PC-3 (cell line): Measurements from ENCODE around the gene DDX39B. TPM values are rescaled to one million over a fixed set of nuclear protein-coding genes. Genes with fewer than 3 reads are reported as not detected.

Source experiments
- ATAC-seq: fragments of 200-7000 bp; cut with Tn5 transposase; 2 replicates; pipeline ENCODE4 v1.9.1; 2020; ENCODE audit warnings: mild to moderate bottlenecking, moderate library complexity
- BruUV-seq: library from RNA; stranded (reverse); fragments of 400-500 nt; replicated peaks from 2 replicates; lab custom pipeline; 2021; lab: Mats Ljungman, UMichigan
- CTCF ChIA-PET: fragments of 300-600 bp; sonication (Branson Sonifier 250); formaldehyde crosslinking; loops from one replicate; lab custom pipeline; 2022; ENCODE audit warnings: antibody characterized with exemption; lab: Charles Lee
- POLR2A ChIA-PET: fragments of 300-600 bp; sonication (Branson Sonifier 250); formaldehyde crosslinking; loops from one replicate; lab custom pipeline; 2022; ENCODE audit warnings: antibody characterized with exemption; ENCODE audit not compliant: unreplicated experiment; lab: Charles Lee
- DNase-seq: peaks from one replicate; pipeline ENCODE4 v3.0.0-alpha.2; 2015
- H2AFZ ChIP-seq: fragments of 300-600 bp; sonication (generic); 2 replicates; pipeline ENCODE4 v1.6.0; 2016; ENCODE audit warnings: antibody characterized with exemption, low read length
- H3F3A ChIP-seq: fragments of 300-600 bp; sonication (generic); one replicate; pipeline ENCODE4 v1.6.0; 2017; ENCODE audit warnings: antibody characterized with exemption, low read length, control low read depth, mild to moderate bottlenecking; ENCODE audit not compliant: unreplicated experiment
- H3K27ac ChIP-seq: fragments of 300-600 bp; sonication (generic); 2 replicates; pipeline ENCODE4 v1.5.1; 2016; ENCODE audit warnings: mild to moderate bottlenecking, low read length
- H3K27me3 ChIP-seq: fragments of 300-600 bp; sonication (generic); 2 replicates; pipeline ENCODE4 v1.6.1; 2016; ENCODE audit warnings: low read length, mixed read lengths
- H3K36me3 ChIP-seq: fragments of 300-600 bp; sonication (generic); 2 replicates; pipeline ENCODE4 v1.6.1; 2016; ENCODE audit warnings: low read depth, mixed run types, low read length, mixed read lengths
- H3K4me1 ChIP-seq: fragments of 300-600 bp; sonication (generic); 2 replicates; pipeline ENCODE4 v1.5.1; 2016; ENCODE audit warnings: low read length; ENCODE audit not compliant: insufficient read depth
- H3K4me2 ChIP-seq: fragments of 300-600 bp; sonication (generic); 2 replicates; pipeline ENCODE4 v1.6.0; 2016; ENCODE audit warnings: low read length
- H3K4me3 ChIP-seq: fragments of 300-600 bp; sonication (generic); 2 replicates; pipeline ENCODE4 v1.5.1; 2016; ENCODE audit warnings: mild to moderate bottlenecking, low read length, mixed read lengths
- H3K79me2 ChIP-seq: fragments of 300-600 bp; sonication (generic); 2 replicates; pipeline ENCODE4 v1.6.1; 2017; ENCODE audit warnings: low read length, mixed read lengths
- H3K9ac ChIP-seq: fragments of 300-600 bp; sonication (generic); 2 replicates; pipeline ENCODE4 v1.6.0; 2016; ENCODE audit warnings: mild to moderate bottlenecking, low read length
- H3K9me2 ChIP-seq: fragments of 300-600 bp; sonication (generic); replicated peaks from 2 replicates; pipeline ENCODE4 v1.6.1; 2016; ENCODE audit warnings: mixed run types, low read length, mixed read lengths
- H3K9me3 ChIP-seq: fragments of 300-600 bp; sonication (generic); 2 replicates; pipeline ENCODE4 v1.6.1; 2016; ENCODE audit warnings: low read length, mixed read lengths
- H4K20me1 ChIP-seq: fragments of 300-600 bp; sonication (generic); 2 replicates; pipeline ENCODE4 v1.6.1; 2016; ENCODE audit warnings: low read length, mixed read lengths
- CTCF ChIP-seq: fragments of 300-600 bp; sonication (generic); conservative IDR thresholded peaks from 2 replicates; pipeline ENCODE4 v1.5.1; 2017; ENCODE audit warnings: antibody characterized with exemption, low read depth, mild to moderate bottlenecking, low read length
- EZH2 ChIP-seq: fragments of 300-600 bp; sonication (generic); IDR thresholded peaks from one replicate; pipeline ENCODE4 v1.6.1; 2017; ENCODE audit warnings: antibody characterized with exemption, mild to moderate bottlenecking, low read length; ENCODE audit not compliant: unreplicated experiment
- EZH2phosphoT487 ChIP-seq: fragments of 300-600 bp; sonication (generic); IDR thresholded peaks from 2 replicates; pipeline ENCODE4 v1.6.1; 2018; ENCODE audit warnings: mild to moderate bottlenecking, antibody characterized with exemption, low read length, borderline replicate concordance
- intact Hi-C: fragments of 100-400 bp; cut with micrococcal nuclease; formaldehyde crosslinking; loops from 2 replicates; pipeline ENCODE4 v1.9.0; 2023
- total RNA-seq: library from RNA; depleted of rRNA; stranded (reverse); fragments of >200 nt; gene quantifications from 2 replicates; pipeline ENCODE4 v1.2.3, GENCODE V29; 2014

The DDX39B gene
- total RNA-seq, 1 experiment from 2014 or later, result 465 TPM

DNA sequence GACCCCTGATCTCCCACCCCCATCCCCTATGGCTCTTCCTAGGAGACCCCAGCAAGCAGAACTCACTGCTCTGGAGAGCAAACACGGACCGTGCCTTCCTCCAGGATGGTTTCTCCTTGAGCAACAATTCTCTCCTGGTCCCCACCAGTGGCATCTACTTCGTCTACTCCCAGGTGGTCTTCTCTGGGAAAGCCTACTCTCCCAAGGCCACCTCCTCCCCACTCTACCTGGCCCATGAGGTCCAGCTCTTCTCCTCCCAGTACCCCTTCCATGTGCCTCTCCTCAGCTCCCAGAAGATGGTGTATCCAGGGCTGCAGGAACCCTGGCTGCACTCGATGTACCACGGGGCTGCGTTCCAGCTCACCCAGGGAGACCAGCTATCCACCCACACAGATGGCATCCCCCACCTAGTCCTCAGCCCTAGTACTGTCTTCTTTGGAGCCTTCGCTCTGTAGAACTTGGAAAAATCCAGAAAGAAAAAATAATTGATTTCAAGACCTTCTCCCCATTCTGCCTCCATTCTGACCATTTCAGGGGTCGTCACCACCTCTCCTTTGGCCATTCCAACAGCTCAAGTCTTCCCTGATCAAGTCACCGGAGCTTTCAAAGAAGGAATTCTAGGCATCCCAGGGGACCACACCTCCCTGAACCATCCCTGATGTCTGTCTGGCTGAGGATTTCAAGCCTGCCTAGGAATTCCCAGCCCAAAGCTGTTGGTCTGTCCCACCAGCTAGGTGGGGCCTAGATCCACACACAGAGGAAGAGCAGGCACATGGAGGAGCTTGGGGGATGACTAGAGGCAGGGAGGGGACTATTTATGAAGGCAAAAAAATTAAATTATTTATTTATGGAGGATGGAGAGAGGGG lies 31.7 kb upstream of the DDX39B start:
- H3K4me3 ChIP-seq, result no peak overlapping the region
- ATAC-seq (no peak), DNase-seq (no peak)
- no peaks in the 10 kb centered on the region for H3F3A ChIP-seq
- CTCF ChIA-PET, result no interaction called here
- 0 out of 2 replicates have a peak, but pooled peaks cover 5% of the 10 kb centered on the region for H3K4me1 ChIP-seq
- no peak overlapping the region for H3K27ac ChIP-seq
- H4K20me1 ChIP-seq, result no peaks in the 10 kb centered on the region
- POLR2A ChIA-PET, result no interaction called here
- H3K27me3 ChIP-seq, result no peaks in the 10 kb centered on the region
- no peak overlapping the region for H2AFZ ChIP-seq
- no peaks in the 10 kb centered on the region for H3K79me2 ChIP-seq
- no peaks in the 10 kb centered on the region for H3K36me3 ChIP-seq
- no peak overlapping the region for H3K4me2 ChIP-seq
- no peak overlapping the region for H3K9ac ChIP-seq
- no TSS peak for BruUV-seq
- intact Hi-C loops, result no loop called here
- no peaks in the 10 kb centered on the region for H3K9me2 ChIP-seq
- TF ChIP-seq CTCF, result no peak
- no peaks in the 10 kb centered on the region for H3K9me3 ChIP-seq

- Histone ChIP-seq H3K79me2 (no peaks in the 10 kb centered on the region), H3K4me1 (no peaks in the 10 kb centered on the region), H3K9ac (no peak within 1 kb of the TSS), H3K4me2 (no peak within 1 kb of the TSS), H3K9me3 (no peaks in the 10 kb centered on the region), H3K9me2 (no peaks in the 10 kb centered on the region), H3K36me3 (no peaks in the 10 kb centered on the region), H3K4me3 (no peak within 1 kb of the TSS), H3K27ac (no peak within 1 kb of the TSS), H3F3A (no peaks in the 10 kb centered on the region), H2AFZ (no peak within 1 kb of the TSS), H4K20me1 (no peaks in the 10 kb centered on the region), H3K27me3 (no peaks in the 10 kb centered on the region)
- DNase-seq (no peak), ATAC-seq (no peak)
- no TSS peak for BruUV-seq
- TF ChIP-seq EZH2phosphoT487 (no peak), CTCF (no peak), EZH2 (no peak)
- ChIA-PET POLR2A (no interaction called here), CTCF (no interaction called here)
- intact Hi-C loops, result no loop called here
These were observed 30.5 kb upstream of the DDX39B start, which contains the start of gene LTA for GRCh38 chr6:31572041-31572911. TSS of gene LTA (plus strand) at chr6:31572289. CDS start at chr6:31572743, 454 bp downstream.
